ENCODE data around the gene CNTRL.
"Not testable (repeated sequence)": the region's sequence is repeated elsewhere in the genome, so short reads cannot be mapped to it uniquely, and the experiment has no call there.

The CNTRL gene

DNA sequence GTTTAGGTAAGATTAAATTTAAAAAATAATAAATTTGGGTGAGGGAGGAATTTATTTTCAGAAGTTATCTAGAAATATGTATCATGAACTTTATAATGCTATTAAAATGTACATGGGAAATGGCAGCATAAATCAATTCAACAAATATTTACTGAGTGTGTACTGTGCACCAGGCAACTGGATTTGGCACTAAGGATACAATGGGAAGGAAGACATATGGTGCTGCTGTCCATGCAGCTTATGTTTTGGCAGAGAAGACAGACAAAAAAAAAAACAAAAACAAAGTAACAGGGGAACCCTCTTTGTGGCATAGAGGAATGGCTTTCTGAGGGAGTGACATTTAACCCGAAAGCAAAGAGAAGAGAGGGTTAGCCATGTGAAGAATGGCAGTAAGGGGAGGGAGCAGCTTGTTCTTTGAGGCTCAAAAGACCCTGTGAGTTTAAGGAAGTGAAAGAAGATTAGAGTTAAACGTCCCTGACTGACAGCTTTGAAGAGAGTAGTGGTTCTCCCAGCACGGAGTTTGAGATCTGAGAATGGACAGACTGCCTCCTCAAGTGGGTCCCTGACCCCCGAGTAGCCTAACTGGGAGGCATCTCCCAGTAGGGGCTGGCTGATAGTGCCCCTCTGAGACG, 23.9 kb downstream of the CNTRL start:
- ATAC-seq (no peak), DNase-seq (no peak)
- H3K27me3 Mint-ChIP-seq: no peaks in the 10 kb centered on the region
- no peaks in the 10 kb centered on the region for H3K4me1 Mint-ChIP-seq
- H3K4me3 Mint-ChIP-seq: no peak overlapping the region
- peaks cover 23 to 39% of the 10 kb centered on the region in 2 donors for H3K9me3 Mint-ChIP-seq
- H3K27ac Mint-ChIP-seq: peak overlapping the region in 1 of 2 donors; percentile 84

DNA sequence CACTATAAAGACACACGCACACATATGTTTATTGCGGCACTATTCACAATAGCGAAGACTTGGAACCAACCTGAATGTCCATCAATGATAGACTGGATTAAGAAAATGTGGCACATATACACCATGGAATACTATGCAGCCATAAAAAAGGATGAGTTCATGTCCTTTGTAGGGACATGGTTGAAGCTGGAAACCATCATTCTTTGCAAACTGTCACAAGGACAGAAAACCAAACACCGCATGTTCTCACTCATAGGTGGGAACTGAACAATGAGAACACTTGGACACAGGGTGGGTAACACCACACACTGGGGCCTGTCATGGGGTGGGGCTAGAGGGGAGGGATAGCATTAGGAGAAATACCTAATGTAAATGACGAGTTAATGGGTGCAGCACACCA, 29.3 kb downstream of the CNTRL start:
- H3K9me3 Mint-ChIP-seq: peaks cover 17 to 31% of the 10 kb centered on the region in 2 donors
- DNase-seq, H3K27ac Mint-ChIP-seq, H3K27me3 Mint-ChIP-seq, H3K4me1 Mint-ChIP-seq, H3K4me3 Mint-ChIP-seq, ATAC-seq: not testable (repeated sequence)

DNA sequence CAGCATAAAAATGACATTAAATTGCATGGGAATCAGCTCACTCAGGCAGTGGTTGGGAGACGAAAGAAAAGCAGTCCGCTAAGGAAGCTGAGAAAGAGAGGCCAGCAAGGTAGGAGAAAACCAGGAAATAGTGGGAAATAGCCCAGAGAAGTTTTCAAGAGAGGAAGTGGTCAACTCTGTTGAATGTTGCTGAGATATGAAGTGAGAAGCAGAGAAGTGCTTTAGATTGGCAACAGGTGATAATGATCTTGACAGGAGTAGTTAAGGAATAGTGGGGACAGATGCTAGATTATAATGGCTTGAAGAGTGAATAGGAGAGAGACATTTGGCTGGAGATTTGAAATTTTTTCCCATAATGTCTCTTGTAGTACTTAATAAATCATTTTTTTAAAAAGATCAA, 30.8 kb downstream of the CNTRL start:
- H3K4me1 Mint-ChIP-seq: peaks cover 10% of the 10 kb centered on the region
- ATAC-seq: no peak
- H3K4me3 Mint-ChIP-seq: no peak overlapping the region
- H3K27ac Mint-ChIP-seq: peak overlapping the region in 1 of 2 donors; percentile 77
- peaks cover 9 to 16% of the 10 kb centered on the region in 2 donors for H3K9me3 Mint-ChIP-seq
- DNase-seq: no peak
- H3K27me3 Mint-ChIP-seq: no peaks in the 10 kb centered on the region

DNA sequence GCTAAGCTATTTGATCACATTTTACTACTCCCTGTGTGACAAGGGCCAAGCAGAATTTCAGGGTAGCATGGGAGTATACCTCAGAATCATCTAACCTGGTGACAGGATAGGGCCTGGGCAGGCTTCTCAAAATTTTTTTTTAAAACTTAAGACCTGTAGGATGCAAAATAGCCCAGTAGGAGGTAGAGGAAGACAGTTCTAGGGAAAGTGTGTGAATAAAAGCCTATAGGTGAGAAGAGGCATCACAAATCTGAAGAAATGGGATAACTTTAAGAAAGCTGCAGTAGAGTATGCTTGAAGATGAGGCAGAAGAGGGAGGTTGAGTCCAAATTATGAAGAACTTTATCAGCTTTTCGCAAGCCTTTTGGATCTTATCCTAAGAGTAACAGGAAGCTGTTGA, 32.3 kb downstream of the CNTRL start:
- Mint-ChIP-seq H3K9me3 (peaks cover 0 to 1% of the 10 kb centered on the region in 2 donors), H3K27me3 (no peaks in the 10 kb centered on the region), H3K4me3 (no peak overlapping the region), H3K27ac (peak overlapping the region in 1 of 2 donors; percentile 28), H3K4me1 (peaks cover 15% of the 10 kb centered on the region)
- ATAC-seq (peak; percentile 73), DNase-seq (no peak)

DNA sequence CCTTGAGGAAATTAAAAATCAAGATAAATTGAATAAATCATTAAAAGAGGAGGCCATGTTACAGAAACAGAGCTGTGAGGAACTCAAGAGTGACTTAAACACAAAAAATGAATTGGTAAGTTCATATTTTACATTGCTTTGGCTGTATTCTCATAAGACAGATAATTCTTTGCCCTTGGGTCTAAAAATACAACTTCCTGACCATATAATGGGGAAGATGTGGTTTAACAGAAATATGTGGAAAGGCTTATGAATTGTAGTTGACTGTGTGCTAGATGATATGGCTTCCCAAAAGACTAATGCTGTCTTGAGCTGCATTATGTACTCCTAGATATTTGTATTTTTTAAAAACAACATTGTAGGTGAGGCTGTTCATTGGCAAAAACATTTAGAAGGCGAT, 33.1 kb downstream of the CNTRL start:
- Mint-ChIP-seq H3K4me1 (peaks cover 15% of the 10 kb centered on the region), H3K9me3 (no peaks in the 10 kb centered on the region), H3K27me3 (no peaks in the 10 kb centered on the region), H3K27ac (no peak overlapping the region), H3K4me3 (no peak overlapping the region)
- DNase-seq (no peak), ATAC-seq (no peak)

DNA sequence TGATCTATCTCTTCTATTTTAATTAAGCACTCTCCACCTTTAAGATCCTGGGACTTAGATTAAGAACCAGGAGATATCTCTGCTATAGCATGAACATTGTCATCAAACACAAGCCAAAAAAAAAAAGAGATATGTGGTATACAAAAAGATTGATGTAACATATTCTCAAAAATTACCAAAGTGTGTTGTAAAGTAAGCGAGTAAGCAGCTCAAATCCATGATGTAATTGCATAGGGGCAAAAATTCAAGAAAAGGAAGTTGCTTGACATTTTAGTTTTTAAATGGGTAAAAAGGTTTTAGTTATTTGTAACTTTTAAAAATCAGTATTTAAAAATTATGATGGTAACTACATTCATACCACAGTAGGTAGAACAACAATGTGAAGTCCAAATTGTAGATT, 40.7 kb downstream of the CNTRL start:
- H3K27me3 Mint-ChIP-seq: no peaks in the 10 kb centered on the region
- ATAC-seq (no peak), DNase-seq (no peak)
- H3K9me3 Mint-ChIP-seq: no peaks in the 10 kb centered on the region
- H3K4me3 Mint-ChIP-seq: no peak overlapping the region
- peaks cover 16% of the 10 kb centered on the region for H3K4me1 Mint-ChIP-seq
- H3K27ac Mint-ChIP-seq: no peak overlapping the region

DNA sequence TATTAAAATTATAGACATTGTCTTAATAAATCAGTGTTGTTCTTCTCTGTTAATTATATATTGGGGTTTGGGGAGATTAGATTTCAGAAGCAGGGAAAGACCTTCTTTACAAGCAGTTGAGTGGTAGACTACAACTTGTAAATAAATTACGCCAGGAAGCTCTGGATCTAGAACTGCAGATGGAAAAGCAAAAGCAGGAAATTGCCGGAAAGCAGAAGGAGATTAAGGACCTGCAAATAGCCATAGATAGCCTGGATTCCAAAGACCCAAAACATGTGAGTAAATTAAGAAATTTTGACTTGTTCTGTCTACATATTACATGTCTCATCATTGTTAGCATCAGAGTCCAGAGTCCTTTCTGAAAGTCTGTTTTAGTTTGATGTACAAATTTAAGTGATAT, 43.5 kb downstream of the CNTRL start:
- DNase-seq (no peak), ATAC-seq (no peak)
- Mint-ChIP-seq H3K27ac (no peak overlapping the region), H3K9me3 (no peaks in the 10 kb centered on the region), H3K4me3 (no peak overlapping the region), H3K27me3 (no peaks in the 10 kb centered on the region), H3K4me1 (peaks cover 39% of the 10 kb centered on the region)

DNA sequence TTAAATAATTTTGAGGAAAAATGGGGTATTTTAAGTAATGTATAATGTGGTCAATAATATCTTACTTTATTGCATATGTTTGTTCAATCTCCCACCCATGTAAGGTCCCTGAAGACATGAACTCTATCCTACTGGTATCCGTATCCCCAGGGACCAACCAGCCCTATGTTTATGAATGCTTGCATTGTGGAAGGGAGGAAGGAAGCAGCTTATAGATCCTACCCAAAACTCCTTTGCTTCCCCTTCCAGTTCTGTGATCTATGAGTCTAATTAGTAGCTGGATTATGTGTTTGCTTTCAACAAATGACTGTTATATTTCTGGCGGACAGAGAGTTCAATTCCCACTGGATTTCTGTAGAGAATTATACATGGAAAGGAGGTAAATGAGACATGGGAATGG, 45.6 kb downstream of the CNTRL start:
- H3K4me3 Mint-ChIP-seq: peak overlapping the region; percentile 49 to 54
- H3K27me3 Mint-ChIP-seq: no peaks in the 10 kb centered on the region
- peak overlapping the region in 1 of 2 donors; percentile 70 for H3K27ac Mint-ChIP-seq
- H3K9me3 Mint-ChIP-seq: no peaks in the 10 kb centered on the region
- DNase-seq (no peak), ATAC-seq (no peak)
- H3K4me1 Mint-ChIP-seq: peaks cover 56% of the 10 kb centered on the region

DNA sequence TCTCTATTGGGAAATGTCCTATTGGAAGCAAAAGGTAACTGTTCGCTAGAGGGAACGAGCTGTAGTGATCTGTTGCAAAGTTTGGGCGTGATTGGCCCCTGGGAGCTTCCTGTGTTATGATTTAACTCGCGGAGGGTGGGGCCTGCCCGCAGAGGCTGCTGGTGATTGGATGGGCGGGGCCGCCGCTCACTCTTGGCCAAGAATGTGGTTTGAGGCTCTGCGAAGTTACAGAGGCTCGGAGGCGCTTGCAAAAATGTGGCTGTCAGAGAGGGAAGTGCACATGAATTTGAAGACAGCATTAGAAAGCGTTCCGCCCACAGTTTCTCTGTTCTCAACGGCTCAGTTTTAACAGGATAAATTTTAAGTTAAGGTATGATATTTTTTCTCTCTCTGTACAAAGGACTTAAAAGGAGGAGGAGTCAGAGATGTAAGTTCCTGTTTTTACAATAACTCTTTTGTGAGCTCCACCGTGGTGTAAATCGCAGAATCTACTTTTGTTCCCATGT, 46.9 kb downstream of the CNTRL start:
- peak; percentile 94 to 97 for DNase-seq
- no peaks in the 10 kb centered on the region for H3K27me3 Mint-ChIP-seq
- no peaks in the 10 kb centered on the region for H3K9me3 Mint-ChIP-seq
- ATAC-seq: peak; percentile 99
- H3K4me1 Mint-ChIP-seq: peaks cover 61% of the 10 kb centered on the region
- peak overlapping the region; percentile 93 to 98 for H3K27ac Mint-ChIP-seq
- H3K4me3 Mint-ChIP-seq: peak overlapping the region; percentile 84 to 93

DNA sequence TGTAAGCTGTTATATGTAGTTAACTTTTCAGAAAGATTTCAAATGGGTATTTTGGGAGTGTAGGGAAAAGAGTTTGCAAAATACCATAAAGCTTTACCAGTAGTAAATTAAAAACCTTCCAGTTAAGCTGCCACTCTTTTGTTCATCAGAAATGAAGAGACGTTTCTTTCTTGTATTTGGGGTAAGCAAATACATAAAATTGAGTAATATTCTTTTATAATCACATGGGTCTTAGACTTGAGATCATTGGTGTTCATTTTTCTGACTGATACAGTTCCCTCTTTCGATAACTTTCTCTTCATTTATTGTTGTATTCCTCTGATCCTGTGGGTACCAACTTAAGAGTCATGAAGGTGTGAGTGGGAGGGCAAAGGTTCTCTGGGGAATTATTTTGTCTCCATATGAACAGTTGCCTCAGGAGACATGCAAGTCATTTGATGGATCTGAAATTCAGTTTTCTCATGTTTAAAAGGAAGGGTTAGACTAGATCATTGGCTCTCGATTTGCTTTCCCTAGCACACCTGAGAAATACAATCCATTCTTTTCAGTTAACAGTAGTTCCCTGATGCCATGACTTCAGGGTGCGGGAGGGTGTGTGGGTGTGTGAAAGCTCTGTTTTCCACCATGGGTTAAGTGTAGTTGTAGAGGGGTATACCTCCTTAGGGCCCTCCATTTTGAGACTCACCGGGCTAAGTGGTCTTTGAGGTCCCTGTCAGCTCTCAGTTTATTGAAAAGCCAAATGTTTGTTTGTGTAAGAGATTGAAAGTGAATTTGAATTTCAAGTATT, 47.7 kb downstream of the CNTRL start:
- Mint-ChIP-seq H3K9me3 (no peaks in the 10 kb centered on the region), H3K27me3 (no peaks in the 10 kb centered on the region), H3K27ac (peak overlapping the region; percentile 93 to 98), H3K4me1 (peaks cover 61% of the 10 kb centered on the region), H3K4me3 (peak overlapping the region; percentile 84 to 93)
- ATAC-seq: no peak
- DNase-seq: peak; percentile 5 to 18

DNA sequence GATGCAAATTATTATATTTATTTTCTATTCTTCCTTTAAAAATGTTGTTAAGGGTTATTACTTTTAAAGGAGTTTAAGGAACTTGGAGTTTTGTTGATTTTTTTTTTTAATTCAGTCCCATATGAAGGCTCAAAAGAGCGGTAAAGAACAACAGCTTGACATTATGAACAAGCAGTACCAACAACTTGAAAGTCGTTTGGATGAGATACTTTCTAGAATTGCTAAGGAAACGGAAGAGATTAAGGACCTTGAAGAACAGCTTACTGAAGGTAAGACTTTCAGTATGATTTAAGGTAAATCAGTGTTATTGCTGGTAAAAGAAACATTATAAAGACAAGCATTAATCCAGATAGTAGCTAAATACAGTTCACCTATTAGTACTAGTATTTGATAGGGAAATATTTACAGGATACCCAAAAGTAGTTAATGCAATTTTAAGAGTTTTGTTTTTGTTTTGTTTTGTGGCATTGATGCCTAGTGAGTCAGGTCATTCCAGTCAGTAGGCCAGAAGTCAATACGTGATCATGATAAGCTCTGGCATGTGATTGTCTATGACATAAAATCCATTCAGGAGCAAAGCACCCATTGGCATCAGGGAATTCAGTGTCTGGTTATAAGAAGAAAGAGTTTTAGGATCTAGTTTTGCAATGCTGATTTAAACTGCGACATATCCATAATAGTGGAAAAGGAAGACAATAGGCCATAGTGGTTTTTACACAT, 49.2 kb downstream of the CNTRL start:
- Mint-ChIP-seq H3K4me1 (peaks cover 62% of the 10 kb centered on the region), H3K4me3 (peak overlapping the region; percentile 1 to 19), H3K9me3 (peaks cover 1 to 2% of the 10 kb centered on the region in 2 donors), H3K27ac (peak overlapping the region in 1 of 2 donors; percentile 65), H3K27me3 (no peaks in the 10 kb centered on the region)
- no peak for ATAC-seq
- DNase-seq: no peak

DNA sequence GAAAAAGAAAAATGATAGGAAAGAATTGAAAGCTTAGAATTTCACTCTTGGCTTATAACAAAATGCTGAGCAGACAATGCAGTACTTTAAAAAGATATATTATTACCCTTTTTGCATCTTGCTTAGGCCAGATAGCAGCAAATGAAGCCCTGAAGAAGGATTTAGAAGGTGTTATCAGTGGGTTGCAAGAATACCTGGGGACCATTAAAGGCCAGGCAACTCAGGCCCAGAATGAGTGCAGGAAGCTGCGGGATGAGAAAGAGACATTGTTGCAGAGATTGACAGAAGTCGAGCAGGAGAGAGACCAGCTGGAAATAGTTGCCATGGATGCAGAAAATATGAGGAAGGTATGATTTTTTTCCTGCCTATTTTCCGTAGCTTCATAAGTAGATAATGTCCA, 50.8 kb downstream of the CNTRL start:
- Mint-ChIP-seq H3K27ac (no peak overlapping the region), H3K9me3 (peaks cover 7 to 9% of the 10 kb centered on the region in 2 donors), H3K27me3 (no peaks in the 10 kb centered on the region), H3K4me1 (peaks cover 62% of the 10 kb centered on the region), H3K4me3 (no peak overlapping the region)
- no peak for ATAC-seq
- DNase-seq: no peak

DNA sequence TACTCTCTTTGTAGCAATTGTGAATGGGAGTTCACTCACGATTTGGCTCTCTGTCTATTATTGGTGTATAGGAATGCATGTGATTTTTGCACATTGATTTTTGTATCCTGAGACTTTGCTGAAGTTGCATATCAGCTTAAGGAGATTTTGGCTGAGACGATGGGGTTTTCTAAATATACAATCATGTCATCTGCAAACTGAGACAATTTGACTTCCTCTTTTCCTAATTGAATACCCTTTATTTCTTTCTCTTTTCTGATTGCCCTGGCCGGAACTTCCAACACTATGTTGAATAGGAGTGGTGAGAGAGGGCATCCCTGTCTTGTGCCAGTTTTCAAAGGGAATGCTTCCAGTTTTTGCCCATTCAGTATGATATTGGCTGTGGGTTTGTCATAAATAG, 54.6 kb downstream of the CNTRL start:
- not testable (repeated sequence) for ATAC-seq, H3K27me3 Mint-ChIP-seq
- H3K4me1 Mint-ChIP-seq: peaks cover 53% of the 10 kb centered on the region

DNA sequence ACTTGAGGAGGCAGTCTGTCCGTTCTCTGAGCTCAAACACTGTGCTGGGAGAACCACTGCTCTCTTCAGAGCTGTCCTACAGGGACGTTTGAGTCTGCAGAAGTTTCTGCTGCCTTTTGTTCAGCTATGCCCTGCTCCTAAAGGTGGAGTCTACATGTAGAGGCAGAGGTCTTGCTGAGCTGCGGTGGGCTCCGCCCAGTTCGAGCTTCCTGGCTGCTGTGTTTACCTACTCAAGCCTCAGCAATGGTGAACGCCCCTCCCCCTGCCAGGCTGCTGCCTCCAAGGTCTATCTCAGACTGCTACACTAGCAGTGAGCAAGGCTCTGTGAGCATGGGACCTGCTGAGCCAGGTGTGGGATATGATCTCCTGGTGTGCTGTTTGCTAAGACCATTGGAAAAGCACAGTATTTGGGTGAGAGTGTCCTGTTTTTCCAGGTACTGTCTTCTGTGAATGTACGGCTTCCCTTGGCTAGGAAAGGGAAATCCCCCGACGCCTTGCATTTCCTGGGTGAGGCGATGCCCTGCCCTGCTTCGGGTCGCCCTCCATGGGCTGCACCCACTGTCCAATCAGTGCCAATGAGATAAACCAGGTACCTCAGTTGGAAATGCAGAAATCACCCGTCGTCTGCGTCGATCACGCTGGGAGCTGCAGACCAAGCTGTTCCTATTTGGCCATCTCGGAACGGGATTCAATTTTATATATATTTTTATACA, 58.5 kb downstream of the CNTRL start:
- peak; percentile 88 for ATAC-seq
- peak overlapping the region; percentile 24 to 26 for H3K4me3 Mint-ChIP-seq
- H3K27me3 Mint-ChIP-seq: no peaks in the 10 kb centered on the region
- H3K9me3 Mint-ChIP-seq: peaks cover 9 to 11% of the 10 kb centered on the region in 2 donors
- peak overlapping the region in 1 of 2 donors; percentile 44 for H3K27ac Mint-ChIP-seq
- DNase-seq: peak; percentile 52 to 59
- peaks cover 47% of the 10 kb centered on the region for H3K4me1 Mint-ChIP-seq

More for the DNA sequence above, 54.6 kb downstream of the CNTRL start:
- H3K4me3 Mint-ChIP-seq, DNase-seq, H3K27ac Mint-ChIP-seq: not testable (repeated sequence)
- peaks cover 9 to 11% of the 10 kb centered on the region in 2 donors for H3K9me3 Mint-ChIP-seq

DNA sequence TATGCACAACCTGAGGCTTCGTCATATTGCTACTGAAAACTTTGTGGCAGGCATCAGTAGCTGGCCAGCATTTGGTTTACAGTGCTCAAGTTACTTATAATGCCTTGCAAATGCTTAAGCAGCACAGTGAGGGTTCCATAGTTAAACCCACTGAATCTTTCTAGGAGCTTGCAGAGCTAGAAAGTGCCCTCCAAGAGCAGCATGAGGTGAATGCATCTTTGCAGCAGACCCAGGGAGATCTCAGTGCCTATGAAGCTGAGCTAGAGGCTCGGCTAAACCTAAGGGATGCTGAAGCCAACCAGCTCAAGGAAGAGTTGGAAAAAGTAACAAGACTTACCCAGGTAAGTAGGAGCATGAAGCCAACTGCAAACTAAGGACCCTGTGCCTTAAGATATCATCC, 60.9 kb downstream of the CNTRL start:
- Mint-ChIP-seq H3K27ac (no peak overlapping the region), H3K27me3 (no peaks in the 10 kb centered on the region), H3K4me1 (peaks cover 33% of the 10 kb centered on the region), H3K4me3 (no peak overlapping the region), H3K9me3 (peaks cover 0 to 4% of the 10 kb centered on the region in 2 donors)
- DNase-seq (no peak), ATAC-seq (no peak)
